ENCODE data around the gene CENPP. TPM values are rescaled to one million over a fixed set of nuclear protein-coding genes. Genes with fewer than 3 reads are reported as not detected.

CENPP gene
- total RNA-seq, 1 donor from 2014 or later = 5.7 TPM

DNA sequence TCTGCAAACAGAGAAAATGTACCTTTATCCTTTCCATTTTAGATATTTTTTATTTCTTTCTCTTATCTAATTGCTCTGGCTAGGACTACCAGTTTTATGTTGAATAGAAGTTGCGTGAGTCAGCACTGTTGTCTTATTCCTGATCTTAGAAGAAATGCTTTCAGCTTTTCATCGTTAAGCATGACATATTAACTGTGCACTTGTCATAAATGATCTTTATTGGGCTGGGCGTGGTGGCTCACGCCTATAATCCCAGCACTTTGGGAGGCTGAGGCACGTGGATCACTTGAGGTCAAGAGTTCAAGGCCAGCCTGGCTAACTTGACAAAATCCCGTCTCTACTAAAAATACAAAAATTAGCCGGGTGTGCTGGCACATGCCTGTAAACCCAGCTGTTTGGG lies 218.2 kb downstream of the CENPP start:
- TF ChIP-seq, protein P1, sequence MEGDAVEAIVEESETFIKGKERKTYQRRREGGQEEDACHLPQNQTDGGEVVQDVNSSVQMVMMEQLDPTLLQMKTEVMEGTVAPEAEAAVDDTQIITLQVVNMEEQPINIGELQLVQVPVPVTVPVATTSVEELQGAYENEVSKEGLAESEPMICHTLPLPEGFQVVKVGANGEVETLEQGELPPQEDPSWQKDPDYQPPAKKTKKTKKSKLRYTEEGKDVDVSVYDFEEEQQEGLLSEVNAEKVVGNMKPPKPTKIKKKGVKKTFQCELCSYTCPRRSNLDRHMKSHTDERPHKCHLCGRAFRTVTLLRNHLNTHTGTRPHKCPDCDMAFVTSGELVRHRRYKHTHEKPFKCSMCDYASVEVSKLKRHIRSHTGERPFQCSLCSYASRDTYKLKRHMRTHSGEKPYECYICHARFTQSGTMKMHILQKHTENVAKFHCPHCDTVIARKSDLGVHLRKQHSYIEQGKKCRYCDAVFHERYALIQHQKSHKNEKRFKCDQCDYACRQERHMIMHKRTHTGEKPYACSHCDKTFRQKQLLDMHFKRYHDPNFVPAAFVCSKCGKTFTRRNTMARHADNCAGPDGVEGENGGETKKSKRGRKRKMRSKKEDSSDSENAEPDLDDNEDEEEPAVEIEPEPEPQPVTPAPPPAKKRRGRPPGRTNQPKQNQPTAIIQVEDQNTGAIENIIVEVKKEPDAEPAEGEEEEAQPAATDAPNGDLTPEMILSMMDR (IDR thresholded peaks at IDR 0.05; ENCODE audit: partially characterized antibody, unreplicated experiment) = no peak

DNA sequence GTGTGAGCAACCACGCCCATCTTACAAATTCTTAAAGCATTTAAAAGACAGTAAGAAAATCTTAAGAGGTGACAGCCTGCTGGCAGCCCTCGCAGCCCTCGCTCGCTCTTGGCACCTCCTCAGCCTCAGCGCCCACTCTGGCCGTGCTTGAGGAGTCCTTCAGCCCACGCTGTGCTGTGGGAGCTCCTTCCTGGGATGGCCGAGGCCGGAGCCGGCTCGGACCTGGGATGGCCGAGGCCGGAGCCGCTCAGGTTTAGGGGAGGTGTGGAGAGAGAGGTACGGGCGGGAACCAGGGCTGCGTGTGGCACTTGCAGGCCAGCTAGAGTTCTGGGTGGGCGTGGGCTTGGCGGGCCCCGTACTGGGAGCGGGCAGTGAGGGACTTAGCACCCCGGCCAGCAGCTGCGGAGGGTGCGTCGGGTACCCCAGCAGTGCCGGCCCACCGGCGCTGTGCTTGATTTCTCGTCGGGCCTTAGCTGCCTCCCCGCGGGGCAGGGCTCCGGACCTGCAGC lies 219.3 kb downstream of the CENPP start:
- Mint-ChIP-seq H3K27me3 (ENCODE audit: unreplicated experiment) (no peaks in the 10 kb centered on the region), H3K9me3 (ENCODE audit: unreplicated experiment) (peaks cover 3% of the 10 kb centered on the region), H3K27ac (ENCODE audit: unreplicated experiment) (no peak overlapping the region), H3K36me3 (ENCODE audit: unreplicated experiment) (no peaks in the 10 kb centered on the region), H3K4me1 (ENCODE audit: low read depth, unreplicated experiment) (no peaks in the 10 kb centered on the region), H3K4me3 (ENCODE audit: unreplicated experiment) (no peak overlapping the region)
- TF ChIP-seq, protein P1 (IDR thresholded peaks at IDR 0.05; ENCODE audit: partially characterized antibody, unreplicated experiment) = no peak
- DNase-seq = no peak

More for the DNA sequence above, 218.2 kb downstream of the CENPP start:
- H3K4me3 Mint-ChIP-seq (ENCODE audit: unreplicated experiment) = no peak overlapping the region
- H3K4me1 Mint-ChIP-seq (ENCODE audit: low read depth, unreplicated experiment) = no peaks in the 10 kb centered on the region
- no peak for DNase-seq
- peaks cover 3% of the 10 kb centered on the region for H3K9me3 Mint-ChIP-seq (ENCODE audit: unreplicated experiment)
- no peak overlapping the region for H3K27ac Mint-ChIP-seq (ENCODE audit: unreplicated experiment)
- H3K27me3 Mint-ChIP-seq (ENCODE audit: unreplicated experiment) = no peaks in the 10 kb centered on the region
- H3K36me3 Mint-ChIP-seq (ENCODE audit: unreplicated experiment) = no peaks in the 10 kb centered on the region

DNA sequence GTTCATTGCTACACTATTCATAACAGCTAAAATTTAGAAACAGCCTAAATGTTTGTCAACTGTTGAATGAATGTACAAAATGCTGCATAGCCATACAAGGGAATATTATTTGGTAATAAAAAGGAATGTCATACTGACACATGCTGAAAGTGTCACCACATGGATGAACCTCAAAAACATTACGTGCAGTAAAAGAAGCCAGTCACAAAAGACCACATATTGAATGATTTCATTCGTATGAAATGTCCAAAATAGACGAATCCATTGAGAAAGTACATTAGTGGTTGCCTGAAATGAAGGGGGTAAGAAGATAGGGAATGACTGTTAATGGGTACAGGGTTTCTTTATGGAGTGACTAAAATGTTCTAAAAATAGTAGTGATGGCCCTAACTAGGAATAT lies 221.6 kb downstream of the CENPP start:
- Mint-ChIP-seq H3K27ac (ENCODE audit: unreplicated experiment) (no peak overlapping the region), H3K4me3 (ENCODE audit: unreplicated experiment) (no peak overlapping the region), H3K36me3 (ENCODE audit: unreplicated experiment) (no peaks in the 10 kb centered on the region), H3K9me3 (ENCODE audit: unreplicated experiment) (peaks cover 3% of the 10 kb centered on the region), H3K27me3 (ENCODE audit: unreplicated experiment) (no peaks in the 10 kb centered on the region), H3K4me1 (ENCODE audit: low read depth, unreplicated experiment) (no peaks in the 10 kb centered on the region)
- TF ChIP-seq, protein P1 (IDR thresholded peaks at IDR 0.05; ENCODE audit: partially characterized antibody, unreplicated experiment) = no peak
- DNase-seq = no peak

DNA sequence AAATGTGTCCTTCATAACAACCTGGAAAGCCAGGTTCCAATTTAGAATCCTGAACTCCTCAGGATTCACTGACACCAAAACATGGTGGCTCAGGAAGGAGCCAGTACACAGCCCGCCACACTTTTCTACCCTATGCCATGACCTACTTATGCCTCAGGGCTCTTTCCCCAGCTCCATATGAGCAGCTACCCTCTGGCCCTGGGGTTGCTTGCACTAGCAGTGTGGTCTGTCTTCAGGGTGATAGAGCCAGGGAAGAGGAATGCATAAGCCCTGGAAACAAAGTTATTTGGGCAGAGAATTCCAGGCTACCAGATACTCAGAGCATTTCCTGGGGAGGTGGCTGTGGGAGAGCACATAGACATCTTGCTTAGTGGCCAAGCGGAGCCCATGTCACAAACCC lies 225.0 kb downstream of the CENPP start:
- Mint-ChIP-seq H3K4me3 (ENCODE audit: unreplicated experiment) (no peak overlapping the region), H3K27ac (ENCODE audit: unreplicated experiment) (no peak overlapping the region), H3K9me3 (ENCODE audit: unreplicated experiment) (no peaks in the 10 kb centered on the region), H3K27me3 (ENCODE audit: unreplicated experiment) (no peaks in the 10 kb centered on the region), H3K4me1 (ENCODE audit: low read depth, unreplicated experiment) (no peaks in the 10 kb centered on the region), H3K36me3 (ENCODE audit: unreplicated experiment) (no peaks in the 10 kb centered on the region)
- DNase-seq = no peak
- TF ChIP-seq, protein P1 (IDR thresholded peaks at IDR 0.05; ENCODE audit: partially characterized antibody, unreplicated experiment) = no peak

DNA sequence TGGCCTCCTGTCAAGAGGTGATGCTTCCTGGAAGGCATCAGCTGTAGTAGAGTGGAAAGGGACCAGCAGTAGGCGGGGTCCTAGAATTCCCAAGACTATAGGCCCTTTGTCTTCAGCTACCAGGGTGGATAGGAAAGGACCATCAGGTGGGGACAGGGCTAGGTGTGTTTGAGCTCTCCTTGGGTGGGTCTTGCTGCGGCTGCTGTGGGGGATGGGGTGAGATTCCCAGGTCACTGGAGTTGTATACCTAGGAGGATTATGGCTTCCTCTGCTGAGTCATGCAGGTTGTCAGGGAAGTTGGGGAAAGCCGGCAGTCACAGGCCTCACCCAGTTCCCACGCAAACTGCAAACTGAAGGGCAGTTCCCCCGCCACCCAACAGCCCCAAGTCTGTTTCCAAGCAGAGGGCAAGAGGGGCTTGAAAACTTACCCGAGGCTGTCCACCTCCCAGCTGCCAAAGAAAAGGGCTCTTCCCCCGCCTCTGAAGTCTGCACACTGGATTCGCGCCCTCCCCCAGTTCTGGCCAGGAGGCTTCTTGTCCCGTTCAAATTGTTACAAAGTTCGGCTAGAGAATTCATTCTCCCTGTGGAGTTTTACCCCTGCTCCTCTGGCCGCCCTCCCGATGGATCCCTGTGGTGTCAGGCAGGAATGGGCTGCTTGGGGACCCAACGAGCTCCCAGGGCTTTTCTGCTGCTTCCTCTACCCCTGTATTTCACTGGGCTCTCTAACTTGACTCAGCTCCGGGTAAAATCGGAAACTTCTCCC lies 233.0 kb downstream of the CENPP start:
- H3K27me3 Mint-ChIP-seq (ENCODE audit: unreplicated experiment) = no peaks in the 10 kb centered on the region
- TF ChIP-seq, protein P1 (IDR thresholded peaks at IDR 0.05; ENCODE audit: partially characterized antibody, unreplicated experiment) = no peak
- no peak for DNase-seq
- no peak overlapping the region for H3K4me3 Mint-ChIP-seq (ENCODE audit: unreplicated experiment)
- H3K36me3 Mint-ChIP-seq (ENCODE audit: unreplicated experiment) = no peaks in the 10 kb centered on the region
- no peaks in the 10 kb centered on the region for H3K9me3 Mint-ChIP-seq (ENCODE audit: unreplicated experiment)
- no peak overlapping the region for H3K27ac Mint-ChIP-seq (ENCODE audit: unreplicated experiment)
- no peaks in the 10 kb centered on the region for H3K4me1 Mint-ChIP-seq (ENCODE audit: low read depth, unreplicated experiment)
